Stomach (tissue), 9 donors: ENCODE measurements around the gene MFGE8. TPM values are rescaled to one million over a fixed set of nuclear protein-coding genes. Genes with fewer than 3 reads are reported as not detected.

ENCODE experiments used
- DNase-seq, 2 donors: peaks; one replicate each; pipeline versions ENCODE4 v3.0.0 to v3.0.0-alpha.2; 2013 to 2019
- H3K27ac ChIP-seq, 5 donors: fragments of 200-600 bp in 4 of 5; sonication (generic) in 4 of 5; one replicate each; pipeline ENCODE4 v1.5.1; 2013 to 2019; ENCODE audit warnings: mild to moderate bottlenecking in 1 of 5, moderate library complexity in 1 of 5
- H3K27me3 ChIP-seq, 3 donors: fragments of 200-600 bp; sonication (generic); one replicate each; pipeline ENCODE4 v1.5.1; 2017 to 2019; ENCODE audit warnings: mixed run types in 1 of 3
- H3K36me3 ChIP-seq, 4 donors: fragments of 200-600 bp; sonication (generic); 1 replicate in 3 of 4; 2 replicates in 1 of 4; pipeline ENCODE4 v1.5.1; 2016 to 2019
- H3K4me1 ChIP-seq, 4 donors: fragments of 200-600 bp; sonication (generic); one replicate each; pipeline ENCODE4 v1.5.1; 2016 to 2019
- H3K4me3 ChIP-seq, 4 donors: fragments of 200-600 bp; sonication (generic) in 3 of 4; one replicate each; pipeline ENCODE4 v1.5.1; 2016 to 2019; ENCODE audit warnings: mild to moderate bottlenecking in 1 of 4
- H3K9me3 ChIP-seq, 4 donors: fragments of 200-600 bp; sonication (generic); one replicate each; pipeline ENCODE4 v1.5.1; 2016 to 2019
- EP300 ChIP-seq: sonication (generic); formaldehyde crosslinking; IDR thresholded peaks from one replicate; pipeline ENCODE4 v1.6.1; 2017; ENCODE audit warnings: antibody characterized with exemption
- POLR2A ChIP-seq, 4 donors: fragments of 450-650 bp; IDR thresholded peaks; one replicate each; pipeline ENCODE4 v1.6.1; 2016; ENCODE audit warnings: antibody characterized with exemption in 4 of 4, control low read depth in 2 of 4, mild to moderate bottlenecking in 1 of 4, moderate library complexity in 1 of 4
- POLR2AphosphoS5 ChIP-seq, 3 donors: sonication (generic); formaldehyde crosslinking; IDR thresholded peaks; one replicate each; pipeline ENCODE4 v1.6.1; 2016; ENCODE audit warnings: antibody characterized with exemption in 3 of 3
- WGBS, 5 donors: extraction: QIAGEN DNeasy Blood & Tissue Kit in 3 of 5; methylation state at CpG; one replicate each; pipeline versions ENCODE4 v1.1.5 to v1.1.7; 2013 to 2018; 5-methylcytosine and 5-hydroxymethylcytosine counted together
- intact Hi-C: fragments of 100-400 bp; cut with DNase I; formaldehyde crosslinking; loops from one replicate; pipeline ENCODE4 v1.15.1; 2023; ENCODE audit warnings: low total_unique reads
- polyA plus RNA-seq, 3 donors: library from polyadenylated mRNA; stranded (reverse); fragments of 200-250 nt; gene quantifications; one replicate each; pipeline ENCODE4 v1.2.3, GENCODE V29; 2013
- total RNA-seq, 5 donors: library from RNA; depleted of rRNA; stranded (reverse); fragments of >200 nt; gene quantifications; one replicate each; pipeline versions ENCODE4 v1.1.0 to v1.2.3, GENCODE V29; 2014 to 2016
- TF ChIP-seq, protein P1 (sequence below), 7 experiments: fragments of 450-650 bp in 4 of 7; fragments of 200-600 bp in 3 of 7; sonication (generic) in 3 of 7; IDR thresholded peaks; one replicate each; pipeline ENCODE4 v1.5.1; 2016 to 2019; ENCODE audit warnings: antibody characterized with exemption in 7 of 7, control low read depth in 2 of 7, mild to moderate bottlenecking in 1 of 7
- donor health status: healthy with polysubstance abuse.
- donor health status: Bipolar disorder and iron deficiency.
- donor health status: healthy.

The MFGE8 gene
- total and polyA plus RNA-seq, 8 donors: 39.3 to 380 (median 68.3) TPM

DNA sequence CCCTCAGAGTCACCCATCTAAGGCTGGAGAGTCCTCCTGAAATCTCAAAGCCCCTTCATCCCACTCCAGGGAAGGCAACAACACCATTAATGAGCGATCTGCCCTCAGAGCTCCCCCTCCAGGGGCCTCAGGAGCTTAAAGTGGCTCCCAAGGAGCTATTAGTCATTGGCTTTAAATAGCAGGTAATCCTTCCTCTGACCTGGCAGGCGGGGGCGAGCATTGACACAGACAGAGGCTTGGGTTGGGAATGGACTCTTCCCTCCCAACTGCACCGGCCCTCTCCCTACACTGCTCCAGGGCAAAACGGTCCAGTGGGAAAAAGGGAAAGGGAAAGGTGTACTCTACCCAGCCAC is 1.4 kb downstream of the MFGE8 start:
- peak overlapping the region in 4 of 5 donors; percentile 78 to 85 (median 83) for H3K27ac ChIP-seq
- 65 to 81% (median 76%) methylated on average over 5 of the region's 5 CpGs for WGBS, 5 donors
- TF ChIP-seq, protein P1, sequence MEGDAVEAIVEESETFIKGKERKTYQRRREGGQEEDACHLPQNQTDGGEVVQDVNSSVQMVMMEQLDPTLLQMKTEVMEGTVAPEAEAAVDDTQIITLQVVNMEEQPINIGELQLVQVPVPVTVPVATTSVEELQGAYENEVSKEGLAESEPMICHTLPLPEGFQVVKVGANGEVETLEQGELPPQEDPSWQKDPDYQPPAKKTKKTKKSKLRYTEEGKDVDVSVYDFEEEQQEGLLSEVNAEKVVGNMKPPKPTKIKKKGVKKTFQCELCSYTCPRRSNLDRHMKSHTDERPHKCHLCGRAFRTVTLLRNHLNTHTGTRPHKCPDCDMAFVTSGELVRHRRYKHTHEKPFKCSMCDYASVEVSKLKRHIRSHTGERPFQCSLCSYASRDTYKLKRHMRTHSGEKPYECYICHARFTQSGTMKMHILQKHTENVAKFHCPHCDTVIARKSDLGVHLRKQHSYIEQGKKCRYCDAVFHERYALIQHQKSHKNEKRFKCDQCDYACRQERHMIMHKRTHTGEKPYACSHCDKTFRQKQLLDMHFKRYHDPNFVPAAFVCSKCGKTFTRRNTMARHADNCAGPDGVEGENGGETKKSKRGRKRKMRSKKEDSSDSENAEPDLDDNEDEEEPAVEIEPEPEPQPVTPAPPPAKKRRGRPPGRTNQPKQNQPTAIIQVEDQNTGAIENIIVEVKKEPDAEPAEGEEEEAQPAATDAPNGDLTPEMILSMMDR (IDR thresholded peaks at IDR 0.05): no peak
- TF ChIP-seq EP300: no peak
- TF ChIP-seq POLR2A (IDR thresholded peaks at IDR 0.05): no peak
- TF ChIP-seq POLR2AphosphoS5 (IDR thresholded peaks at IDR 0.05): no peak
- peaks cover 0 to 5% (median 0%) of the 10 kb centered on the region in 3 donors for H3K27me3 ChIP-seq
- no peaks in the 10 kb centered on the region for H3K9me3 ChIP-seq
- H3K4me1 ChIP-seq: peaks cover 12 to 54% (median 32%) of the 10 kb centered on the region in 4 donors
- intact Hi-C loops: no loop called here
- peaks cover 3 to 32% (median 18%) of the 10 kb centered on the region in 4 donors for H3K36me3 ChIP-seq
- DNase-seq: peak in 1 of 2 donors; percentile 38
- H3K4me3 ChIP-seq: peak overlapping the region; percentile 54 to 87 (median 76)

DNA sequence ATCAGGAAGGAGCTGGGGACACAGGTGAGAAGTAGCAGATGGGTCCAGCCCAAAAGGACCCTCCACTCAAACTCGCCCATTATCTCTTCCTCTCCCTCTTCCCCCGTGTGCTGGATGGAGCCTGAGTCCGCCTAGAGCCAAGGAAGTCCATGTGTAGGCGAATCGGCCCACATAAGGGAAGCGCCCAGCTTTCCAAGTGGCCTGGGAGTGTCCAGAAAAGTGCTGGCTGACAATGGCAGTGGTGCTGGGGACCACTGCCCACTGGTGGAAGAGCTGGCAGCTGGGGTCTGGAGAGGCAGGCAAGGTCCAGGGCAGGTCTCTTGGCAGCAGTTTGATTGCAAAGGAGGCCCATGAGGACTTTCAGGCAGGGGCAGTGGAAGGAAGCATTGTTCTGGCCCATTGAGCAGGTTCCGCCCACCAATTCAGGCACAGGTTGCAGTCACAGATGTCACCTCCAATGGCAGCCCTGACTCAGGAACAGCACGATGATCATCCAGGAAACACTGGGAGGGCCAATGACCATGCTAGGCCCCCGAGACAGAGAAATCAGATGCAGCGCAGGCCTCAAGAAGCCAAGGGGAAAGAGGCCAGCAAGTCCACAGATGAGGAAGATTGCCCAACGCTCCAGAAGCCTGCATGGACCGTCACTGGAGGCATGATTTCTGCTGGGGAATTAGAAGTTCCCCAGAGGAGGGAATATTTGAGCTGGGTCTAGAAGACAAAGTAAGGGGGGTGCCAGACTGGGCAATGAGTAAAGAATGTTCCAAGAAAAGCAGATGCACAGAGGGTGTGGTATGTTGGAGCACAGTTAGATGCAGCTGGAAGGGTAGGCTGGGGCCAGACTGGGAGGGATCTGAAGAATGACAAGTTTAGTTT is 3.0 kb downstream of the MFGE8 start:
- no peak for TF ChIP-seq POLR2A (IDR thresholded peaks at IDR 0.05)
- TF ChIP-seq, protein P1 (IDR thresholded peaks at IDR 0.05): no peak
- TF ChIP-seq POLR2AphosphoS5 (IDR thresholded peaks at IDR 0.05): no peak
- TF ChIP-seq EP300: no peak
- 75 to 88% (median 88%) methylated on average over 12 of the region's 12 CpGs for WGBS, 5 donors
- peaks cover 3 to 48% (median 29%) of the 10 kb centered on the region in 4 donors for H3K36me3 ChIP-seq
- intact Hi-C loops: loop anchor here (10.0 kb wide), 1 partner anchor 275 kb away; no protein-coding TSS in a partner anchor
- H3K27me3 ChIP-seq: peaks cover 0 to 5% (median 0%) of the 10 kb centered on the region in 3 donors
- H3K27ac ChIP-seq: peak overlapping the region in 1 of 5 donors; percentile 82
- peak overlapping the region in 2 of 4 donors; percentile 82 to 87 for H3K4me3 ChIP-seq
- H3K9me3 ChIP-seq: no peaks in the 10 kb centered on the region
- peaks cover 12 to 60% (median 32%) of the 10 kb centered on the region in 4 donors for H3K4me1 ChIP-seq
- DNase-seq: no peak

DNA sequence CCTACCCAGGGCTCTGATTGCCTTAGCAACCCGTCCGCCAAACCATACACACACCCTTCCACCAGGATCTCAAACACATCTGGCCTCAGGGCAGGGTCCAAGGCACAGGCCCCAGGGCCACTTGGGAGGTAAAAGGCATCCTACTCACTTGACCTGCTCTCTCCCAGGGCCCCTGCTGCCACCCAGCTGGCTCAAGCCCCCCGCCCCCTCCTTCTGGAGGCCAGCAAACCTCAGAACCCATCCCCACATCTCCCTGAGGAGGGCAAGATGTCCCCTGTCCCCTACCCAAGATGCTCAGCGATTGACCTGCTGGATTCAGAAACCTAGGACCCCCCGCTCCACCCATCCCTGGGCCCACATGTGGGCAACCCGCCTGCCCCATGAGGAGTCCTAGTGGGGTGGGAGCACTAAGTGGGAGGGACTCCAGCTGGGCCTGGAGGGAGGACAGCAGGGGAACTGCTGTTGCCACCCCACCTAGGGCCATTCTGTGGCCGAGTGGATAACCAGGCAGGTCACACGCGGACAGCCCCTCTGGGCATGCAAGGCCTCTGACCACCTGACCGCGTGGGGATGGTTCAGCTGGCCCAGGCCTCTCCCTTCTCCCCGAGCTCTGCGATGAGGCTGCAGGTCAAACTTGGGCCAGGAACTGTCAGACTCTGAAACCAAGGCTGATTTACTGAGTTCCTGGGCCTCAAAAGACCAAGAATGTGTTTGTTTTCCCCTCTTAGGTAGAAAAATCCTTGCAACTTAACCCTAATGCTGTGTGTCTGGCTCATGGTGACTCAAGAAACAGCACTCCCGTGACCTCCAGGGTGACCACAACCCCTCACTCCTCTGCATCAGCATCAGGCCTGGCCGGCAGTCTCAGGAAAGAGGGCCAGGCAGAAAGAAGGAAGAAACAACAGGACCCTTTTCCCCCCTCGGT is 4.2 kb downstream of the MFGE8 start:
- H3K4me1 ChIP-seq: peaks cover 14 to 68% (median 35%) of the 10 kb centered on the region in 4 donors
- DNase-seq: peak in 1 of 2 donors; percentile 36
- 81 to 91% (median 88%) methylated on average over 12 to 16 of the region's 16 CpGs for whole genome bisulfite sequencing, 5 donors
- TF ChIP-seq EP300 (no peak), POLR2A (IDR thresholded peaks at IDR 0.05) (no peak), POLR2AphosphoS5 (IDR thresholded peaks at IDR 0.05) (no peak)
- TF ChIP-seq, protein P1 (IDR thresholded peaks at IDR 0.05): no peak
- H3K4me3 ChIP-seq: peak overlapping the region in 2 of 4 donors; percentile 2 to 82
- peaks cover 4 to 52% (median 29%) of the 10 kb centered on the region in 4 donors for H3K36me3 ChIP-seq
- no peaks in the 10 kb centered on the region for H3K9me3 ChIP-seq
- intact Hi-C loops: loop anchor here (10.0 kb wide), 1 partner anchor 276 kb away; no protein-coding TSS in a partner anchor
- peak overlapping the region in 1 of 5 donors; percentile 48 for H3K27ac ChIP-seq
- peaks cover 0 to under 1% (median 0%) of the 10 kb centered on the region in 3 donors for H3K27me3 ChIP-seq

DNA sequence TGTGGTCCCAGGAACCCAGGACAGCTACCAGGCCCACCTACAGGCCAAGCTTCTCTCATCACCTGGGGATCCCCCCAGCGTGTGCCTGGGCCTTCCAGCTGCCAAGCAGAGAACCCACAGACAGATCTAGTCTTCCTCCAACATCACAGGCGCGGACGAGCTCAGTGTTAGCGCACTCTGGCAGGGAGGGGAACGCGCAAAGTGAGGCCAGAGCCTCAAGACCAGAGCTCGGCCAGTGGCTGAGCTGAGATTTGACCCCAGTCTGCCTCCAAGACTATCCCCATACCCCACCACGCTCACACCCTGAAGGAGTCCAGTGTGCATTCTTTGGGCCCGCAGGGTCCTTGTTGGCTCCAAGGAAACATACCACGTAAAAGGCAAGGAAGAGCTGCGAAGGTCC is 5.1 kb downstream of the MFGE8 start:
- Histone ChIP-seq H3K4me3 (no peak overlapping the region), H3K27ac (peak overlapping the region in 1 of 5 donors; percentile 22), H3K4me1 (peaks cover 9 to 61% (median 31%) of the 10 kb centered on the region in 4 donors), H3K27me3 (no peaks in the 10 kb centered on the region), H3K9me3 (no peaks in the 10 kb centered on the region), H3K36me3 (peaks cover 12 to 59% (median 38%) of the 10 kb centered on the region in 4 donors)
- intact Hi-C loops: loop anchor here (10.0 kb wide), 1 partner anchor 277 kb away; no protein-coding TSS in a partner anchor
- no peak for DNase-seq
- WGBS, 5 donors: 84 to 96% (median 91%) methylated on average over 12 of the region's 12 CpGs
- TF ChIP-seq POLR2A (IDR thresholded peaks at IDR 0.05): no peak
- no peak for TF ChIP-seq EP300
- TF ChIP-seq, protein P1 (IDR thresholded peaks at IDR 0.05): no peak
- no peak for TF ChIP-seq POLR2AphosphoS5 (IDR thresholded peaks at IDR 0.05)
